ENCODE measurements around the gene DHRS4. TPM values are rescaled to one million over a fixed set of nuclear protein-coding genes. Genes with fewer than 3 reads are reported as not detected.

DHRS4 gene
- total and polyA plus RNA-seq, 9 of the 15 experiments (the other 6 are each of a cell fraction or from before 2014, with no cell fraction given) = 0.51 to 35.9 (median 10.1) TPM

DNA sequence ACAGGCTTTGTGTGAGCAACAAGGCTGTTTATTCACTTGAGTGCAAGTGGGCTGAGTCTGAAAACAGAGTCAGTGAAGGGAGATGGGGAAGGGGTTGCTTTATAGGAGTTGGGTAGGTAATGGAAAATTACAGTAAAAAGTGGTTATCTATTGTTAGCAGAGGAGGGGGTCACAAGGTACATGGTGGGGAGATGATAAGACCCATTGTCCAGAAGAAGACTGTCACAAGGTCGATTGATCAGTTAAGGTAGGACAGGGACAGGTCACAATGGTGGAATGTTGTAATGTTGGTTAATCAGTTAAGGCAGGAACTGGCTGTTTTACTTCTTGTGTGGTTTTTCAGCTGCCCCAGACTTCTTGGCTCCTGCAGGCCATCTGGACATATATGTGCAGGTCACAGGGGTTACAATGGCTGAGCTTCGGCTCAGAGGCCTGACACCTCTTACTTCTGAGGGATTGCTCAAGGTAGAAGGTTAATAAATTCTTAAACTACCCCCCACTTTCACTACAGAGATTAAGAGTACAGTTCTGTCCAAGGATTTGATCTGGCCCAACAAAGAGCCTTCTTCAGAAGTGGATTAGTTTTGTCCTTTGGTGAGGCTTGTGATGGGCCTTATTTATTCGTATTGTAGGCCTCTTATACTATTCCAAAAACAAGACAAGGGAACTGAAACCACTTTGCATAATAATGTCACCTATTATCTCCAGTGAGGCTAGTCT, 13.8 kb upstream of the DHRS4 start (continued):
- TF ChIP-seq, protein P1, sequence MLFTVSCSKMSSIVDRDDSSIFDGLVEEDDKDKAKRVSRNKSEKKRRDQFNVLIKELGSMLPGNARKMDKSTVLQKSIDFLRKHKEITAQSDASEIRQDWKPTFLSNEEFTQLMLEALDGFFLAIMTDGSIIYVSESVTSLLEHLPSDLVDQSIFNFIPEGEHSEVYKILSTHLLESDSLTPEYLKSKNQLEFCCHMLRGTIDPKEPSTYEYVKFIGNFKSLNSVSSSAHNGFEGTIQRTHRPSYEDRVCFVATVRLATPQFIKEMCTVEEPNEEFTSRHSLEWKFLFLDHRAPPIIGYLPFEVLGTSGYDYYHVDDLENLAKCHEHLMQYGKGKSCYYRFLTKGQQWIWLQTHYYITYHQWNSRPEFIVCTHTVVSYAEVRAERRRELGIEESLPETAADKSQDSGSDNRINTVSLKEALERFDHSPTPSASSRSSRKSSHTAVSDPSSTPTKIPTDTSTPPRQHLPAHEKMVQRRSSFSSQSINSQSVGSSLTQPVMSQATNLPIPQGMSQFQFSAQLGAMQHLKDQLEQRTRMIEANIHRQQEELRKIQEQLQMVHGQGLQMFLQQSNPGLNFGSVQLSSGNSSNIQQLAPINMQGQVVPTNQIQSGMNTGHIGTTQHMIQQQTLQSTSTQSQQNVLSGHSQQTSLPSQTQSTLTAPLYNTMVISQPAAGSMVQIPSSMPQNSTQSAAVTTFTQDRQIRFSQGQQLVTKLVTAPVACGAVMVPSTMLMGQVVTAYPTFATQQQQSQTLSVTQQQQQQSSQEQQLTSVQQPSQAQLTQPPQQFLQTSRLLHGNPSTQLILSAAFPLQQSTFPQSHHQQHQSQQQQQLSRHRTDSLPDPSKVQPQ (CRISPR knock-in tag; IDR thresholded peaks at IDR 0.05; ENCODE audit: borderline replicate concordance) = peak; percentile 93
- TF ChIP-seq, protein P2, sequence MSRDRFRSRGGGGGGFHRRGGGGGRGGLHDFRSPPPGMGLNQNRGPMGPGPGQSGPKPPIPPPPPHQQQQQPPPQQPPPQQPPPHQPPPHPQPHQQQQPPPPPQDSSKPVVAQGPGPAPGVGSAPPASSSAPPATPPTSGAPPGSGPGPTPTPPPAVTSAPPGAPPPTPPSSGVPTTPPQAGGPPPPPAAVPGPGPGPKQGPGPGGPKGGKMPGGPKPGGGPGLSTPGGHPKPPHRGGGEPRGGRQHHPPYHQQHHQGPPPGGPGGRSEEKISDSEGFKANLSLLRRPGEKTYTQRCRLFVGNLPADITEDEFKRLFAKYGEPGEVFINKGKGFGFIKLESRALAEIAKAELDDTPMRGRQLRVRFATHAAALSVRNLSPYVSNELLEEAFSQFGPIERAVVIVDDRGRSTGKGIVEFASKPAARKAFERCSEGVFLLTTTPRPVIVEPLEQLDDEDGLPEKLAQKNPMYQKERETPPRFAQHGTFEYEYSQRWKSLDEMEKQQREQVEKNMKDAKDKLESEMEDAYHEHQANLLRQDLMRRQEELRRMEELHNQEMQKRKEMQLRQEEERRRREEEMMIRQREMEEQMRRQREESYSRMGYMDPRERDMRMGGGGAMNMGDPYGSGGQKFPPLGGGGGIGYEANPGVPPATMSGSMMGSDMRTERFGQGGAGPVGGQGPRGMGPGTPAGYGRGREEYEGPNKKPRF (IDR thresholded peaks at IDR 0.05; ENCODE audit: low read depth, low read length) = no peak
- TF ChIP-seq ZNF699 (CRISPR knock-in tag; IDR thresholded peaks at IDR 0.05; ENCODE audit: insufficient replicate concordance) (no peak), DDX20 (tag; IDR thresholded peaks at IDR 0.05; ENCODE audit: low read depth) (peak; percentile 88), JUNB (CRISPR knock-in tag; conservative IDR thresholded peaks at IDR 0.05) (0 out of 2 replicates have a peak, but pooled peaks have one; percentile 43), NCOA4 (IDR thresholded peaks at IDR 0.05; ENCODE audit: partially characterized antibody) (no peak), SMC3 (conservative IDR thresholded peaks at IDR 0.05; ENCODE audit: insufficient read depth, low read depth, low read length) (no peak), HNRNPLL (IDR thresholded peaks at IDR 0.05; ENCODE audit: low read depth, low read length, poor library complexity, severe bottlenecking) (no peak), STAT5A (IDR thresholded peaks at IDR 0.05; ENCODE audit: borderline replicate concordance, low read length) (no peak), CBX2 (IDR thresholded peaks at IDR 0.05; ENCODE audit: insufficient read depth, low read length, poor library complexity, severe bottlenecking) (no peak), NCOA6 (IDR thresholded peaks at IDR 0.05) (no peak), ATF7 (IDR thresholded peaks at IDR 0.05) (no peak), E4F1 (CRISPR knock-in tag; IDR thresholded peaks at IDR 0.05; ENCODE audit: borderline replicate concordance) (no peak), PURB (CRISPR knock-in tag; IDR thresholded peaks at IDR 0.05; ENCODE audit: low read depth) (no peak), NFE2 (IDR thresholded peaks at IDR 0.05; ENCODE audit: low read depth) (no peak), ERF (CRISPR knock-in tag; IDR thresholded peaks at IDR 0.05) (no peak), SIX5 (IDR thresholded peaks at IDR 0.05; ENCODE audit: borderline replicate concordance in 1 of 2, insufficient read depth in 1 of 2, low read depth in 1 of 2, low read length in 2 of 2) (no peak), GMEB1 (CRISPR knock-in tag; IDR thresholded peaks at IDR 0.05) (0 out of 2 replicates have a peak, but pooled peaks have one; percentile 43), RNF2 (IDR thresholded peaks at IDR 0.05) (no peak)
